NB4 (cell line): ENCODE results near the gene AGAP2.
"Not testable (repeated sequence)": the region's sequence is repeated elsewhere in the genome, so short reads cannot be mapped to it uniquely, and the experiment has no call there.

Source experiments
- DNase-seq: peaks from one replicate; pipeline ENCODE4 v3.0.0; 2010; ENCODE audit warnings: low read depth
- H3K4me3 ChIP-seq: one replicate; pipeline ENCODE4 v1.5.1; 2011; ENCODE audit warnings: mild to moderate bottlenecking, low read depth, low read length, moderate library complexity
- CTCF ChIP-seq: IDR thresholded peaks from one replicate; pipeline ENCODE4 v1.5.1; 2012; ENCODE audit warnings: low read depth, low read length
- MAX ChIP-seq: IDR thresholded peaks from 2 replicates; pipeline ENCODE4 v1.6.1; 2011; ENCODE audit warnings: low read depth, low read length
- MYC ChIP-seq: IDR thresholded peaks from 2 replicates; pipeline ENCODE4 v1.6.1; 2011; ENCODE audit warnings: low read depth, low read length
- POLR2A ChIP-seq: IDR thresholded peaks from 2 replicates; pipeline ENCODE4 v1.6.1; 2011; ENCODE audit warnings: mild to moderate bottlenecking; ENCODE audit not compliant: insufficient read length; ENCODE audit errors: extremely low read depth

The AGAP2 gene

DNA sequence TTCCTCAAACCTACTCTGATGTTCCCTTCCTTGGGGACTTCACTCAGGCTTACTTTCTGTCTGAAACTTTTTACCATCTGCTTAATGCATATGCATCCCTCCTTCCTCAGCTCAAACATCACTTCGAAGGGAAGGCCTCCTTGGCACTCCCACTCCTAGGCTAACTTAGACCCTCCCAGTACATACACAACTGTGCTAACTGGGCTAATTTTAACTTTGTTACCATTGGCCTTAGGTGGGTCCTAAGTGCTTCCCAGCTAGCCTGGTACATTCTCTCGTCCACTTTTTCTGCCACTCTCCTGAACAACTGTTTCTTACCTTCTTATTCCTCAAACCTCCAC lies 37.7 kb upstream of the AGAP2 start:
- no peak for DNase-seq
- TF ChIP-seq CTCF: no peak
- no peak for TF ChIP-seq MAX
- no peak for TF ChIP-seq MYC
- no peak for TF ChIP-seq POLR2A
- H3K4me3 ChIP-seq: no peak overlapping the region

- TF ChIP-seq POLR2A (no peak), CTCF (no peak), MAX (no peak), MYC (no peak)
- no peak overlapping the region for H3K4me3 ChIP-seq
- DNase-seq: no peak
These were observed 37.2 kb upstream of the AGAP2 start for GRCh38 chr12:57775563-57776246.

- no peak for DNase-seq
- TF ChIP-seq CTCF (no peak), MAX (no peak), POLR2A (no peak), MYC (no peak)
- no peak overlapping the region for H3K4me3 ChIP-seq
These were observed 36.5 kb upstream of the AGAP2 start for GRCh38 chr12:57775044-57775443.

DNA sequence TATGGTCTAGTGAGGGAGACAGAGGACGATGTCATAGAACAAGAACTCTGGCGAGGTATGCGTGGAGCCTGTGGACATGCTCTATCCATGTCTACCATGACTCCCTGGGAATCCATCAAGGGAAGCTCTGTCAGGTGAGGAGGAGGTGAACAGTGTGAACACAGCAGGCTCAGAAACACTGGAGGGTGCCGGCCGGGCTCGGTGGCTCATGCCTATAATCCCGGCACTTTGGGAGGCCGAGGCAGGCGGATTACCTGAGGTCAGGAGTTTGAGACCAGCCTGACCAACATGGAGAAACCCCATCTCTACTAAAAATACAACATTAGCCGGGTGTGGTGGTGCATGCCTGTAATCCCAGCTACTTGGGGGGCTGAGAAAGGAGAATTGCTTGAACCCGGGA lies 36.1 kb upstream of the AGAP2 start:
- not testable (repeated sequence) for H3K4me3 ChIP-seq, DNase-seq

GRCh38 chr12:57772429-57773322 lies 34.1 kb upstream of the AGAP2 start, which contains the start of gene EEF1AKMT3:
Gene EEF1AKMT3, plus strand, starts transcription at chr12:57772614. Its CDS starts 111 bp downstream, at chr12:57772725.
- peak; percentile 84 for DNase-seq
- TF ChIP-seq MYC (peak; percentile 44; the same call in 1 of the 2 replicates), MAX (peak; percentile 25; the same call in 1 of the 2 replicates), POLR2A (no peak)

DNA sequence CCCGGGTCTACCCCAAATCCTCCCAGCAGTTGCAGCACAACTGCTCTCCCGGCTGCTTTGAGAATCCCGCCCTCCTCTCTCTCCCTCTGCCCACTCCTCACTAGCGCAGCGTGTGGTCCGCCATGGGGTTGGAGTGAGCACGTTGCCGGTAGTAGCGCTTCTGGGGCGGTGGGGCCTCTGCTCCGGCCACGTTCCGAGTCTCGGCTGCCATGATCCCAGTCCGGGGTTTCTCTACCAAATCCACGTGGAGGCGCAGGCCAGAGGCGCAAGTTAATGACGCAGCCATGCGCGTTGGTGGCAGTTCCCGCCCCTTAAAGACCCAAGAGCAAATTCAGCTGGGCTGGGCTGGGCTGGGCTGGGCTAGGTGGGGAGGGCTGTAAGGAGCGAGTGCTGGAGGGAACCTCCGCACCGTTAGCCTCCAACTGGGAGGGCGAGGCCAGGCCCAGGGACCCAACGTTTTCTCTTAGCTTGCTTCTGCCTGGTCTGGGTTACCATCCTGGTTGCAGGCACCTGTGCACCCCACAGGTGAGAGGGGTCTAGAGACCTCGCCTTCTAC lies 33.4 kb upstream of the AGAP2 start, which contains the start of gene METTL1:
METTL1 (minus strand) TSS at position 233 of the 556 bp plus-strand sequence; CDS start at position 211, 22 bp downstream.
- peak within 1 kb of the TSS; percentile 87 for H3K4me3 ChIP-seq
- peak; percentile 85 for TF ChIP-seq POLR2A
- peak; percentile 100 for TF ChIP-seq MYC
- peak; percentile 99 for TF ChIP-seq MAX
- TF ChIP-seq CTCF: no peak
- DNase-seq: peak; percentile 99

More at GRCh38 chr12:57772429-57773322, 34.1 kb upstream of the AGAP2 start, which contains the start of gene EEF1AKMT3:
- peak within 1 kb of the TSS; percentile 87 for H3K4me3 ChIP-seq
